ENCODE data around the gene ALKBH1. TPM values are rescaled to one million over a fixed set of nuclear protein-coding genes. Genes with fewer than 3 reads are reported as not detected.

The ALKBH1 gene, protein sequence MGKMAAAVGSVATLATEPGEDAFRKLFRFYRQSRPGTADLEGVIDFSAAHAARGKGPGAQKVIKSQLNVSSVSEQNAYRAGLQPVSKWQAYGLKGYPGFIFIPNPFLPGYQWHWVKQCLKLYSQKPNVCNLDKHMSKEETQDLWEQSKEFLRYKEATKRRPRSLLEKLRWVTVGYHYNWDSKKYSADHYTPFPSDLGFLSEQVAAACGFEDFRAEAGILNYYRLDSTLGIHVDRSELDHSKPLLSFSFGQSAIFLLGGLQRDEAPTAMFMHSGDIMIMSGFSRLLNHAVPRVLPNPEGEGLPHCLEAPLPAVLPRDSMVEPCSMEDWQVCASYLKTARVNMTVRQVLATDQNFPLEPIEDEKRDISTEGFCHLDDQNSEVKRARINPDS
- 14.3 and 14.5 TPM in 2 replicates for total RNA-seq (2016; rRNA removed; fragmentation: Illumina TruSeq; extraction: Trizol)
- total RNA-seq (2016; cell fraction: cytosol; rRNA removed; fragmentation: Illumina TruSeq; extraction: Trizol; ENCODE audit: low read depth), result 3.9 and 4.2 TPM in 2 replicates
- total RNA-seq (2016; cell fraction: insoluble cytoplasmic fraction; rRNA removed; fragmentation: Illumina TruSeq; extraction: Trizol), result 12.6 and 16.1 TPM in 2 replicates
- total RNA-seq (2016; cell fraction: membrane; rRNA removed; fragmentation: Illumina TruSeq; extraction: Trizol), result 6.2 and 7.1 TPM in 2 replicates
- total RNA-seq (2016; cell fraction: nucleus; rRNA removed; fragmentation: Illumina TruSeq; extraction: Trizol), result 6.4 and 6.5 TPM in 2 replicates
- polyA plus RNA-seq (2011; rRNA removed), result 11.1 and 12.5 TPM in 2 replicates
- polyA plus RNA-seq (2011; cell fraction: cytosol; rRNA removed), result 8.6 and 10.6 TPM in 2 replicates
- polyA plus RNA-seq (2011; cell fraction: nucleus; rRNA removed), result 6.2 and 6.7 TPM in 2 replicates
- 6.9 and 7.3 TPM in 2 replicates for polyA plus RNA-seq (2012)
- polyA plus RNA-seq (2016; cell fraction: cytosol; fragmentation: Illumina TruSeq; extraction: Trizol; ENCODE audit: low read depth), result 1.6 and 2.1 TPM in 2 replicates
- polyA plus RNA-seq (2016; cell fraction: insoluble cytoplasmic fraction; fragmentation: Illumina TruSeq; extraction: Trizol; ENCODE audit: low read depth), result 17.8 and 17.9 TPM in 2 replicates
- 2.7 and 3.2 TPM in 2 replicates for polyA plus RNA-seq (2016; cell fraction: membrane; fragmentation: Illumina TruSeq; extraction: Trizol; ENCODE audit: low read depth)
- 11.7 and 12.0 TPM in 2 replicates for polyA plus RNA-seq (2016; cell fraction: nucleus; fragmentation: Illumina TruSeq; extraction: Trizol; ENCODE audit: insufficient read depth, low read depth)
- polyA minus RNA-seq (2011; rRNA and poly(A)+ RNA removed; ENCODE audit: low replicate concordance), result 12.8 and 19.7 TPM in 2 replicates
- polyA minus RNA-seq (2011; cell fraction: cytosol; rRNA and poly(A)+ RNA removed), result 7.4 and 7.7 TPM in 2 replicates
- polyA minus RNA-seq (2011; cell fraction: nucleus; rRNA and poly(A)+ RNA removed), result 7.6 and 11.6 TPM in 2 replicates
- Bru-seq, nascent RNA, result percentile 75 among the genes with signal in this experiment
- percentile 63 among the genes with signal in this experiment for BruChase-seq, experiment 1, labeled RNA remaining after a 6-hour chase
- BruChase-seq, experiment 2, labeled RNA remaining after a 2-hour chase, result percentile 67 among the genes with signal in this experiment
- long read RNA-seq, experiment 1, transcript ALKBH1-201 (6 exons, 2,594 nt), result major isoform, 7 of 7 reads
- long read RNA-seq, experiment 1, partial matches to known transcripts, result 0 of 7 reads
- long read RNA-seq, experiment 1, other reads (novel, unspliced or antisense), result 0 of 7 reads
- long read RNA-seq, experiment 2, transcript ALKBH1-201 (6 exons, 2,594 nt), result major isoform, 19 of 24 reads
- long read RNA-seq, experiment 2, partial matches to known transcripts, result 0 of 24 reads
- long read RNA-seq, experiment 2, other reads (novel, unspliced or antisense), result 5 of 24 reads

DNA sequence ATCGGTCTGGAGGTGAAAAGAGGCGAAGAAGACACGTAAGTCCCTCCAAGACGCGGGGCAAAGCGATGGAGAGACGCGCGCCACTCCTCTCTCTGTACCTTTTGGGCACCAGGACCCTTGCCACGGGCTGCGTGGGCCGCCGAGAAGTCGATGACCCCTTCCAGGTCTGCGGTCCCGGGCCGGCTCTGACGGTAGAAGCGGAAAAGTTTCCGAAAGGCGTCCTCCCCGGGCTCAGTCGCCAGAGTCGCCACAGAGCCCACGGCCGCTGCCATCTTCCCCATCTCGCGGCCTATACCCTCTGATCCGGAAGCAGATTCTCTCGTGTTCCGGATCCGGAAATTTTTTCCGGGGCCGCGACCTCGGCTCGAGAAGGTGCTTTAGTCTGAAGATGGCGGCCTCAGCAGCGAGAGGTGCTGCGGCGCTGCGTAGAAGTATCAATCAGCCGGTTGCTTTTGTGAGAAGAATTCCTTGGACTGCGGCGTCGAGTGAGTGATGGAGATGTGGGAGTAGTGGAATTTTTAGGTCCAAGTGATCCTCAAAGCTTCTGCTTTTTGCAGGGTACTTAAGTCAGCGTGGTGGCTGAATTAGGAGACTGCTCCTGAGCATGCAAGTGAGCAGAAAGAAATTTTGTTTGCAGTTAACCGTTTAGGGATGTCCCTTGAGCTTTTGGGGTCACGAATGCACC, at the start of gene ALKBH1, which contains the start of gene SLIRP:
Gene ALKBH1, minus strand, starts transcription at position 300 of the 685 bp plus-strand sequence. Its CDS starts 19 bp downstream, at position 281.
Gene SLIRP, plus strand, starts transcription at position 380 of the 685 bp plus-strand sequence. Its CDS starts 9 bp downstream, at position 389.
- DNase-seq (ENCODE audit: low spot score), result peak; percentile 81
- intact Hi-C loops (cut with micrococcal nuclease; ENCODE audit: unreplicated experiment), result loop anchor here (1.0 to 2.0 kb wide), 3 partner anchors 53 to 109 kb away; partner anchors contain the start of gene SNW1
- Histone ChIP-seq H3K79me2 (ENCODE audit: insufficient read depth, low read length) (peaks cover 70% of the 10 kb centered on the region), H3K4me1 (ENCODE audit: insufficient read depth, low read length) (peaks cover 28% of the 10 kb centered on the region), H3K9me3 (ENCODE audit: low read length) (no peaks in the 10 kb centered on the region), H2AFZ (ENCODE audit: low read length) (peak within 1 kb of the TSS; percentile 7), H3K27me3 (ENCODE audit: control insufficient read depth in 1 of 2, insufficient read depth in 2 of 2, low read length in 2 of 2) (no peaks in the 10 kb centered on the region; a peak in 1 of 5 replicates), H3K4me2 (ENCODE audit: low read depth, low read length) (peak within 1 kb of the TSS; percentile 86), H3K27ac (ENCODE audit: extremely low read length, insufficient read depth, low read length) (peak within 1 kb of the TSS; percentile 69), H3K9ac (ENCODE audit: insufficient read depth, low read depth, low read length) (peak within 1 kb of the TSS; percentile 87), H4K20me1 (ENCODE audit: insufficient read depth, low read length) (peaks cover 18% of the 10 kb centered on the region; the same call in 1 of the 2 replicates), H3K4me3 (replicated peaks in 1 of 3; ENCODE audit: insufficient read depth in 1 of 3, low read depth in 2 of 3, low read length in 3 of 3) (peak within 1 kb of the TSS; percentile 92 to 97 (median 92)), H3K36me3 (replicated peaks in 1 of 2; ENCODE audit: control insufficient read depth in 1 of 2, insufficient read depth in 2 of 2, low read length in 2 of 2) (peaks cover 13 to 32% of the 10 kb centered on the region in 2 experiments; a peak in 4 of 5 replicates)
- 1% methylated on average over 20 of the region's 49 CpGs for WGBS (ENCODE audit: low lambda C conversion rate)
- in situ Hi-C loops (cut with HindIII; ENCODE audit: extremely low pct_ligation_motif_present, low pct_unique_long_range_greater_than_20kb), result loop anchor here (5.0 kb wide), 1 partner anchor 51 kb away; no protein-coding TSS in a partner anchor
- peak; percentile 67 for FAIRE-seq
- ChIA-PET CTCF (ENCODE audit: low intra/inter-chr PET ratio, low total read pairs) (interaction anchor here (1.2 kb wide), 1 partner anchor 53 kb away, joined by 4 read pairs; no protein-coding TSS in a partner anchor), POLR2A (interaction anchor here (1.3 kb wide), 1 partner anchor 11 kb away, joined by 3 read pairs; no protein-coding TSS in a partner anchor)
- no TSS peak for BruUV-seq (replicated peaks)
- ATAC-seq, result peak; percentile 97
- TF ChIP-seq, protein P1, sequence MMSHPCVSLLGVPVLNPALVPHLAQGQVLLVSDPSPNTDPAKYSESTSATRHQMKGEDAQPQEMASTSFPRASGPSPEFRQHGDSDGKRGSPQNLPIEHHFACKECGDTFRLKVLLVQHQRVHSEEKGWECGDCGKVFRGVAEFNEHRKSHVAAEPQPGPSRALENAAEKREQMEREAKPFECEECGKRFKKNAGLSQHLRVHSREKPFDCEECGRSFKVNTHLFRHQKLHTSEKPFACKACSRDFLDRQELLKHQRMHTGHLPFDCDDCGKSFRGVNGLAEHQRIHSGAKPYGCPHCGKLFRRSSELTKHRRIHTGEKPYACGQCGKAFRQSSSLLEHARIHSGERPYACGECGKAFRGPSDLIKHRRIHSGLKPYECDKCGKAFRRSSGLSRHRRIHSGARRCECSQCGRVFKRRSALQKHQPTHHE (CRISPR knock-in tag; IDR thresholded peaks at IDR 0.05; ENCODE audit: borderline replicate concordance), result no peak; the same call in 1 of the 2 replicates
- TF ChIP-seq ZMYM4 (CRISPR knock-in tag; IDR thresholded peaks at IDR 0.05) (peak; percentile 57), KLF9 (CRISPR knock-in tag; IDR thresholded peaks at IDR 0.05; ENCODE audit: low read depth) (no peak), SRF (IDR thresholded peaks at IDR 0.05; ENCODE audit: low read depth, low read length) (no peak), ZNF20 (CRISPR knock-in tag; IDR thresholded peaks at IDR 0.05) (no peak), ZSCAN12 (CRISPR knock-in tag; IDR thresholded peaks at IDR 0.05) (no peak), ZNF337 (CRISPR knock-in tag; IDR thresholded peaks at IDR 0.05; ENCODE audit: borderline replicate concordance, low read depth) (no peak), ZNF878 (CRISPR knock-in tag; IDR thresholded peaks at IDR 0.05) (0 out of 2 replicates have a peak, but pooled peaks have one; percentile 23), MZF1 (CRISPR knock-in tag; IDR thresholded peaks at IDR 0.05; ENCODE audit: borderline replicate concordance) (no peak), MXD4 (CRISPR knock-in tag; IDR thresholded peaks at IDR 0.05) (peak; percentile 46; the same call in 1 of the 2 replicates), ZNF329 (CRISPR knock-in tag; IDR thresholded peaks at IDR 0.05; ENCODE audit: low read depth) (no peak)
- TF ChIP-seq, protein P2, sequence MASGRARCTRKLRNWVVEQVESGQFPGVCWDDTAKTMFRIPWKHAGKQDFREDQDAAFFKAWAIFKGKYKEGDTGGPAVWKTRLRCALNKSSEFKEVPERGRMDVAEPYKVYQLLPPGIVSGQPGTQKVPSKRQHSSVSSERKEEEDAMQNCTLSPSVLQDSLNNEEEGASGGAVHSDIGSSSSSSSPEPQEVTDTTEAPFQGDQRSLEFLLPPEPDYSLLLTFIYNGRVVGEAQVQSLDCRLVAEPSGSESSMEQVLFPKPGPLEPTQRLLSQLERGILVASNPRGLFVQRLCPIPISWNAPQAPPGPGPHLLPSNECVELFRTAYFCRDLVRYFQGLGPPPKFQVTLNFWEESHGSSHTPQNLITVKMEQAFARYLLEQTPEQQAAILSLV (CRISPR knock-in tag; IDR thresholded peaks at IDR 0.05; ENCODE audit: borderline replicate concordance), result peak; percentile 53; the same call in 1 of the 2 replicates
